HK-2 (cell line): ENCODE data around the gene CNPY4.
"Not testable (repeated sequence)": the region's sequence is repeated elsewhere in the genome, so short reads cannot be mapped to it uniquely, and the experiment has no call there.

Source experiments
- DNase-seq: peaks from one replicate; pipeline ENCODE4 v3.0.0-alpha.2; 2018; ENCODE audit not compliant: unreplicated experiment

Gene CNPY4

DNA sequence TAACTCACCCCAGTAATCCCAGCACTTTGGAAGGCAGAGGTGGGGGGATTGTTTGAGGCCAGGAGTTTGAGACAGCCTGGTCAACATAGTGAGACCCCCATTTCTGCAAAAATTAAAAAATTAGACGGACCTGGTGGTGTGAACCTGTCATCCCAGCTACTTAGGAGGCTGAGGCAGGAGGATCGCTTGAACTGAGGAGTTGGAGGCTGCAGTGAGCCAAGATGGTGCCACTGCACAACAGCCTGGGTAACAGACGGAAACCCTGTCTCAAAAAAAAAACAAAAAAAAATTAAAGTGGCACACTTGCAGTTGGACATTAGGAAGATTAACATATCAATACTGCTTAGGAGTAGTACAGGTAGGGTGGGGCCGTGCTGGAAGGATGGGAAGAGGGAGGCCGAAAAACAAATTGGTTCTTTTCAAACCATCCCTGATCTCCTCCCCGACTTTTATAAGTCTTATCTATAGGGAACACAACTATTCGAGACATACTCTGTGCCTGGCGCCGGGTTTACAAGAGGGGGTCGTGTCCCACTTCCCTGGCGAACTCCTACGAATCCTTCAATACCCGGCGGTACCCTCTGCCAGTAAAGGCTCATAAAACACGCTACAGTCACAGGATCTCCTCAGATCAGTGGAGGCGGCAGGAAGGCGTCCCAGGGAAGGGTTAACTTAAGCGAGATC is 904 bp upstream of the CNPY4 start:
- no peak for DNase-seq

DNA sequence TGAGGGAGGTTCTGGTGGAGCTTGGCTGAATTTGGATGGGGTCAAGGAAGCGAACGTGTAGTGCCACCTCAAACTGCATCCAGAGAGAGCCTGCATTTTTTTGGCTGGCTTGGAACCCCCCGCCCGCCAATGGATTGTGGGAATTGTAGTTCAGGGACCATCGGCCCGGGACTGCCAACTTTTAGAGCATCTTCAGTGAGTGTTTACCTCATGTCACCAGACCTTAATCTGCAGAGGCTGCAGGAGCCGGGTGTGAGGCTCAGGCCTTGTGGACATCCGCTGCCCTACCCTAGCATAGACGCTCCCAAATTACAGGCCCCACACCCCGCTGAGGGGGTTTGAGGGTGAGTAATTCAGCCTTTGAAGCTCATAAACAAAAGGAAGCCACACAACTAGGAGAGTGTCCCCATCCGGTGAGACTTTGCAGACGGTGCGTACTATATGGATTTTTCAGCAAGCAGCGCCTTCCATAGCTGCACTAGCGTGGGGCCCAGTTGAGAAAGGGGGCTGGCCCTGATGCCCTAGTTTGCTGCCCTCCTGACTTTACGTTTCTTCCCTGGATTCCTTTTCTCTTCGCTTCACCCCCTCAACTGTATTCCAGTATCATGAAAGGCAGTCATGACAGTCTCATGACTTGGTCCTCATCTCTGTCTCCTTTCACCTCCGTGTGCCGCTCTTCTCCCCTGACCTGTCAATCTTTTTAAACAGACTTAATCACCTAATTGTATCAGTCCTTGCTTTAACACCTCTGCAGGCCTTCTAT is 717 bp downstream of the CNPY4 start:
- DNase-seq, result peak; percentile 66

DNA sequence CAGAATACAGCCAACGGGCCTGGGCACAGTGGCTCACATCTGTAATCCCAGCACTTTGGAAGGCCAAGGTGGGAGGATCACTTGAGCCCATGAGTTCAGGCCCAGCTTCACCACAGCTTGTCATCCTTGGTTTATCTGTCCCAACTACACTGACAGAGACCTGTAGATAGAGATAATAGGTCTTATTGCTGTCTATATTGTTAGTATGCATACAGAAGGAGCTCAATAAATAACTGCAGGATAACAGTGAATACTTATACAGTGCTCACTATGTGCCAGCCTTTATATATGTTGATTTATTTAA is 1.3 kb downstream of the CNPY4 start:
- DNase-seq, result no peak

DNA sequence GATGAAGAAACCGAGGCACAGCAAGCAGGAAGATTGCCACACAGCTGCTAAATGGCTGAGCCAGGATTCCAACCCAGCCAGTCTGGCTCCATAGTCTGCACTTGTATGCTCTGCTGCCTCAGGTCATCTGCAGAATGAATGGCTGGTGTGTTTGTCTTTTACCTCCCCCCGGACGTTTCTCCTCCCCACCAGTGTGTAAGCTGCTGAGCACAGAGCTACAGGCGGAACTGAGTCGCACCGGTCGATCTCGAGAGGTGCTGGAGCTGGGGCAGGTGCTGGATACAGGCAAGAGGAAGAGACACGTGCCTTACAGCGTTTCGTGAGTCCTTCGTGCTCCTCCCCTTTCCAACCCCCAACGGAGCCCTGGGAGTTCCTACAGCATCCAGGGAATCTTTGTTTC is 2.6 kb downstream of the CNPY4 start:
- no peak for DNase-seq

DNA sequence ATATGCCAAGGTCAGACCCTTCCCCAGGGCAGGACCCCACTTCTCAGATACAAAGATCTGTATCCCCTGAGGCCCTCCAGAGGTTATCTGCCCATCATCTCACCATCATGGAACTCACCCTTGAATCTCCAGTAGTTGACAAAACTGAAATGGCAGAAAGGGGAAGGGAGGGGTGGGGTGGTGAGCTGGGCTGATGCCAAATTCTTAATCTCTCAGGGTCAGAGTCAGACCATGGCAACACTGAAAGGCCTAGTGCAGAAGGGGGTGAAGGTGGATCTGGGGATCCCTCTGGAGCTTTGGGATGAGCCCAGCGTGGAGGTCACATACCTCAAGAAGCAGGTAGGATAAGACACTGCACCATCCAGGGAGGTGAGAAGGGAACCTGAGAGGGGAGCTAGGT is 3.1 kb downstream of the CNPY4 start:
- DNase-seq, result no peak

DNA sequence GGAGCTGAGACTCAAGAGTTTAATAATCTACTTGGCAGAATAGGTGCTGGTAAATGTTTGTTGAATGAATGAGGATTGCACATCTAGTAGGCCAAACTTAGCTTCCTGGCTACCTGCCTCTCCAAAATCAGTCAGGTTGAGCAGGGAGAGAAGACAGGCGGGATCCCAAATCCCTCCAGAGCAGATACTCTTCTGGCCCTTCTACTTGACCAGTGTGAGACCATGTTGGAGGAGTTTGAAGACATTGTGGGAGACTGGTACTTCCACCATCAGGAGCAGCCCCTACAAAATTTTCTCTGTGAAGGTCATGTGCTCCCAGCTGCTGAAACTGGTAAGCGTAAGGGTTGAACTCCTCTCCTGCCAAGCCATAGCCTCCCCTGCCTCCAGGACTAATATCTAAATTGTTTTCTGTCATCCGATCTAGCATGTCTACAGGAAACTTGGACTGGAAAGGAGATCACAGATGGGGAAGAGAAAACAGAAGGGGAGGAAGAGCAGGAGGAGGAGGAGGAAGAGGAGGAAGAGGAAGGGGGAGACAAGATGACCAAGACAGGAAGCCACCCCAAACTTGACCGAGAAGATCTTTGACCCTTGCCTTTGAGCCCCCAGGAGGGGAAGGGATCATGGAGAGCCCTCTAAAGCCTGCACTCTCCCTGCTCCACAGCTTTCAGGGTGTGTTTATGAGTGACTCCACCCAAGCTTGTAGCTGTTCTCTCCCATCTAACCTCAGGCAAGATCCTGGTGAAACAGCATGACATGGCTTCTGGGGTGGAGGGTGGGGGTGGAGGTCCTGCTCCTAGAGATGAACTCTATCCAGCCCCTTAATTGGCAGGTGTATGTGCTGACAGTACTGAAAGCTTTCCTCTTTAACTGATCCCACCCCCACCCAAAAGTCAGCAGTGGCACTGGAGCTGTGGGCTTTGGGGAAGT is 5.1 kb downstream of the CNPY4 start:
- no peak for DNase-seq

DNA sequence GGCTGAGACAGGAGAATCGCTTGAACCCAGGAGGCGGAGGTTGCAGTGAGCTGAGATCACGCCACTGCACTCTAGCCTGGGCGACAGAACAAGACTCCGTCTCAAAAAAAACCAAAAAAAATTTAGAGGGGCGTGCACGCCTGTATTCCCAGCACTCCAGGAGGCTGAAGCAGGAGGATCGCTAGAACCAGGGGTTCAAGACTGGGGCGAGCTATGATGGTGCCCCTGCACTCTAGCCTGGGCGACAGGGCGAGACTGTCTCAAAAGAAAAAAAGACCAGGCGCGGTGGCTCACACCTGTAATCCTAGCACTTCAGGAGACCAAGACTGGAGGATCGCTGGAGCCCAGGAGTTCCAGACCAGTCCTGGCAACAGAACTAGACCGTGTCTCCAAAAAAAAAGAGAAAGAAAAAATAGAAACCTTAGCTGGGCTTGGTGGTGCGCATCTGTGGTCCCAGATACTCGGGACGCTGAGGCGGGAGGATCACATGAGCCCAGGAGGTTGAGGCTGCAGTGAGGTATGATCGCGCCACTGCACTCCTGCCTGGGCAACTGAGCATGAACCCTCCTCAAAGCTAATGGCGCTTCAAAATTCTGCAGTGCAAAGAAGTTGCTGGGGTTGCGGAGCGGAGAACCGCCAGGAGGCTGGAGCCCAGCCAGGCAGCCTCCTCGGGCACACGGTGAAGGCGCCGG is 7.0 kb downstream of the CNPY4 start:
- DNase-seq, result no peak

DNA sequence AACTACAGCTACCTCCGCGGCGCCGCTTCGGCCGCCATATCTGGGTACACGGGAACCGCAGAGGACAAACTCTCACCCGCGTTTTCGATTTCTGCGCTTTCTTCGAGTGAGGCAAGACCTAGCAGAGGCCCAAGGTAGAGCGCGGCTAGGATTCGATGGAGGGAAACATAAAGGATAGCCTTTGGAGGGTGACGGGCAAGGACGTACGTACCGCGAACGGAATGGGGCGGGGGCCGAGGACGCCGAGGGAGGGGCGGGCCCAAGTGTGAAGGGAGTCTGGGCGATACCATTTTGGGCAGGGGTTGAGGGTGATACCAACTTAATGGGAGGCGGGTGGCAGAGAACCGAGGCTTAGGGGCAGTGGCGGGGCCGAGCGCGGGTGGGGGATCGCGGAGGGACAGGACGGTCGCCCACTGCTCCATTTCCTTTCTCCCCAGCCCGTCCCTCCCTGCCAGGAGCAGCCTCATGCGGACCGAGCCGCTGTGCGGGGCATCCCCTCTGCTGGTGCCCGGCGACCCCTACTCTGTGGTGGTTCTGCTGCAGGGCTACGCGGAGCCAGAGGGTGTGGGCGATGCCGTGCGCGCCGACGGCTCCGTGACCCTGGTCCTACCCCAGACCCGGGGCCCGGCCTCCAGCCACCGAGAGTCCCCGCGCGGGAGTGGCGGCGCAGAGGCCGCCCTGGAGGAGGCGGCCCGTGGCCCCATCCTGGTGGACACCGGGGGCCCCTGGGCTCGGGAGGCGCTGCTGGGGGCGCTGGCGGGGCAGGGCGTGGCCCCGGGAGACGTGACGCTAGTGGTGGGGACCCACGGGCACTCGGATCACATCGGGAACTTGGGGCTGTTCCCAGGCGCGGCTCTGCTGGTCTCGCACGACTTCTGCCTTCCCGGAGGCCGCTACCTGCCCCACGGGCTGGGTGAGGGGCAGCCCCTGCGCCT is 7.8 kb downstream of the CNPY4 start, which contains the start of gene MBLAC1:
TSS of gene MBLAC1 (plus strand) at position 37 of the 935 bp plus-strand sequence. CDS start at position 466, 429 bp downstream.
- DNase-seq, result peak; percentile 89

DNA sequence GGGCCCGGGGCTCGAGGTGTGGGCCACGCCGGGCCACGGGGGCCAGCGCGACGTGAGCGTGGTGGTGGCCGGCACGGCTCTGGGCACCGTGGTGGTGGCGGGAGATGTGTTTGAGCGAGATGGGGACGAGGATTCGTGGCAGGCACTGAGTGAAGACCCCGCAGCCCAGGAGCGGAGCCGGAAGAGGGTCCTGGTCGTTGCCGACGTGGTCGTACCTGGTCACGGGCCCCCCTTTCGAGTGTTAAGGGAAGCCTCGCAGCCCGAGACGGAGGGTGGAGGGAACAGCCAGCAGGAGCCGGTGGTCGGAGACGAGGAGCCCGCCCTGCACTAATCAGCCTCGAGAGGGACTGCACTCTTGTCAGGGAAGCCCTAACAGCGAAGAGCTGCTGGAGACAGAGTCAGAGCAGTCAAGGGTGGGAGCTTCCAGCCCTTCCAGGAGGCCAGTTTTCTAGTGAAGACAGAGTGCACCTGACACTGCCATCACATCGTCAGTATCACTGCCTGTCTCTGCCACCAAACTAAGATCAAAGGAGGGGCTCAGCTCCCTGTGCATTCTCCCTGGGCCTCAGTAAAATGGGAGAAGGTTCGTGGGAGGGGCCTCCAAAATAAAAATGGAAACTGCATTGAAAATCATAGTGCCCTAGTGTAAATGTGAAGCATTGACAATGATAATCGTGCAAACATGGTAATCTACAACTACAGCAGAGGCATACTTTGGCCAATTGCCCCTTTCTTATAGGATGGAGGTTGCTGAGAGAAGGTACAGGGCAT is 8.6 kb downstream of the CNPY4 start:
- no peak for DNase-seq

DNA sequence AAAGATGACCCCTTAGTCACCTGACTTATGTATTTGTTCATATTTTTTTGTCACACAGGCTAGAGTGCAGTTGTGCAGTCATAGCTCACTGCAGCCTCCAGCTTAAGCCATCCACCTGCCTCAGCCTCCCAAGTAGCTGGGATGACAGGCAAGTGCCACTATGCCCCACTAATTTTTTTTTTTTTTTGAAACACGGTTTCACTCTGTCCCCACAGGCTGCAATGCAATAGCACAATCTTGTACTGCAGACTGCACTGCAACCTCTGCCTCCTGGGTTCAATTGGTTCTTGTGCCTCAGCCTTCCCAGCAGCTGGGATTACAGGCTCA is 9.2 kb downstream of the CNPY4 start:
- no peak for DNase-seq

DNA sequence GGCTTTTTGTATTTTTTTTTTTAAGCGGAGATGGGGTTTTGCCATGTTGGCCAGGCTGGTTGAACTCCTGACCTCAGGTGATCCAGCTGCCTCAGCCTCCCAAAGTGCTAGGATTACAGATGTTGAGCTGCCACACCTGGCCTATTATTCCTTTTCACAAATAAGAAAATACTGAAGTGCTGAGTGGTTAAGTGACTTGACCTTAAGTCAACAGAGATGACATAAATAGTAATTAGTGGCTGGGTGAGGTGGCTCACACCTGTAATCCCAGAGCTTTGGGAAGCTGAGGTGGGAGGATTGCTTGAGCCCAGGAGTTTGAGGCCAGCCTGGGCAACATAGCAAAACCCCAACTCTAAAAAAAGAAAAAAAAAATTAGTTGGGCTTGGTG is 10.8 kb downstream of the CNPY4 start:
- not testable (repeated sequence) for DNase-seq

DNA sequence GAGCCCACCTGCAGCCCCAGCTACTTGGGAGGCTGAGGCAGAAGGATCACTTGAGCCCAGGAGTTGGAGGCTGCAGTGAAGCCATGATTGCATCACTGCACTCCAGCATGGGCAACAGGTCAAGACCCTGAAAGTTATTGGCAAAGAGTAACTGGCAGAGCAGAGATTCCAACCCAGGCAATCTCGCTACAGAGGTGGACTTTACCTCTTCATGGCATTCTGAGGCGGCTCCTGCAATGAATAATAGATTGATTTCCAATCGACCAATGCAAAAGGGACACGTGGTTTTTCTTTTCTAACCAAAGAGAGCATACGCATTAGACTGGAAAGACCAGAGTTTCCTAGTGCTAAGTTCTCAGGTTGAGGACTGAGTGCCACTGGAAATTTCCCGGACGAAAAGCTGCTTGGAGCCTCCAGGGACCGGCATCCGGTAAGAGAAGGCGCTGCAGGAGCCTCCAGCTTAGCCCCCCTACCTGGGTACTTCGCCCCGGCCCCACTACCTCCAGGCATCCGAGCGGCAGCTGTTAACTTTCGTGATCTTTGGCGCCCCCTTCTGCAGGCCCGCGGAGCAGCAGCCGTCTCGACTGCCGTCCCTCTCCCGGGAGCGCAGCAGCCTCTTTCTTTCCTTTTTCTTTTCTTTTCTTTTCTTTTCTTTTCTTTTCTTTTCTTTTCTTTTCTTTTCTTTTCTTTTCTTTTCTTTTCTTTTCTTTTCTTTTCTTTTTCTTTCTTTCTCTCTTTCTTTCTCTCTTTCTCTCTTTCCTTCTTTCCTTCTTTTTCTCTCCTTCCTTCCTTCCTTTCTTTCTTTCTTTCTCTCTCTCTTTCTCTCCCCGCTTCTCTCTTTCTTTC is 11.4 kb downstream of the CNPY4 start:
- peak; percentile 78 for DNase-seq

DNA sequence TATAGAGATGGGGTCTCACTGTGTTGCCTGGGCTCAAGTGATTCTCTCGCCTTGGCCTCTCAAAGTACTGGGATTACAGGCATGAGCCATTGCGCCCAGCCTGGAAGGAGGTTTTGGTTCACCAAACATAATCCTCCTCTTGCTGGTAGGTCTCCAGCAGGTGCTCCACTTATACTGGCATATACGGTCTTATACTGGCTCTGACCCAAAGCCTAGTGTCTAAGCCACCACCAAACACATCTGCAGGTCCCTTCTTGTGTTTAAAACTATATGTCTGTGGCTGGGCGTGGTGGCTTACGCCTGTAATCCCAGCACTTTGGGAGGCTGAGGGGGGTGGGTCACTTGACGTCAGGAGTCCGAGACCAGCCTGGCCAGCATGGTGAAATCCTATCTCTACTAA is 12.7 kb downstream of the CNPY4 start:
- DNase-seq, result no peak

DNA sequence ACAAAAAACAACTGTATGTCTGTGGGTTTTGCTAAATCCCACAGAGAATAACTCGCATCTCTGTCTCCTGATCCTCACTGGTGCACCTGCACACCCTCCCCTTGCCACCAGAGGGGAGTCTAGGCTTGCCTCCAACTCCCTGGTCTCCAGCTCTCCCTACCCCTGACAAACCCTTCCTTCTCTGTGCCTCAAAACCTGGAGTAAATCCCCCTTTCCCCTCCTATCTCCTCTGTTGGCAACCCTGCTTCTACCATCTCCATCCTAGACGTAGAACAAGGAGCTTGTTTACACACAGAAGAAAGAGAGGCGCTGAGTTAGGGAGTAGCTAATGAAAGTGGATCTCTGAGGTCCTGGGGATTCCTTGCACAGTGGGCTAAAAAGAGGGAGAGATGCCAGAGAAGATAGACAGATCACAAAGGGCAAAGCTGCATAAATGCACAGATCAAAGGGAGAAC is 13.3 kb downstream of the CNPY4 start:
- DNase-seq, result peak; percentile 59

DNA sequence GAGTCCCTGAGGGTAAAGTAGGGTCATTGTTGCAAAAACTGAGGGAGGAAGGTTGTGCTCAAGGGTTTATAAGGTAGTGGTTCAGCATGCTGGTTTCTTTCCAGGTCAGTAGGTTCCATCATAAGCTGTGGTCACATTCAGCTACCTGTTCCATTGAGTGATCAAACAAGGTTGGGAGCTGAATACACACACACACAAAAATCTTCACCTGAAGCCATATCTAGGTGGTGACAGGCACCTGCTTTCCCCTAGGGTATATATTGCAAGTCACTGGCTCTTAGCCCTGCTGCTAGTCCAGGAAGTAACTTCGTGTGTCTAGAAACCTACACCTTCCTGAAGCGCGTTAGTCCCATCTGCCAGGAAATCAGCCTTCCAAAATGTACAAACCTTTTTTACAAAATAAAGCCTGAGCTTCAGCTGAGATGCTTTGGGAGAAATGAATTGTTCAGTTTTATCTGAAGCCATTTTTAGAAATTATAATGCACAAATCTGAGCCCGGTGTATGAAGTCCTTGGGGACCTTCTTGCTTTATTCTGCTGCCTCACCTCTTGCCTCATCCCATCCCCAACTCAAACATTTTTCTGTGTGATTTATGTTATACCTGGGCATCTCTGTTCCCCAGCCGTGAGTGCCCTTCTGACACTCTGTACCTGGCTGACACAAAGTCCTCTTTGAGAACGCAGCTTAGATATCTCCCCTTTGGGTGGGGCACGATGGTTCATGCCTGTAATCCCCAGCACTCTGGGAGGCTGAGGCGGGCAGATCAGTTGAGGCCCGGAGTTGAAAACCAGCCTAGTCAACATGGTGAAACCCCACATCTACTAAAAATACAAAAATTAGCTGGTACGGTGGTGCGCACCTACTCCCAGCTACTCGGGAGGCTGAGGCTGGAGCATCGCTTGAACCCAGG is 18.7 kb downstream of the CNPY4 start:
- no peak for DNase-seq

DNA sequence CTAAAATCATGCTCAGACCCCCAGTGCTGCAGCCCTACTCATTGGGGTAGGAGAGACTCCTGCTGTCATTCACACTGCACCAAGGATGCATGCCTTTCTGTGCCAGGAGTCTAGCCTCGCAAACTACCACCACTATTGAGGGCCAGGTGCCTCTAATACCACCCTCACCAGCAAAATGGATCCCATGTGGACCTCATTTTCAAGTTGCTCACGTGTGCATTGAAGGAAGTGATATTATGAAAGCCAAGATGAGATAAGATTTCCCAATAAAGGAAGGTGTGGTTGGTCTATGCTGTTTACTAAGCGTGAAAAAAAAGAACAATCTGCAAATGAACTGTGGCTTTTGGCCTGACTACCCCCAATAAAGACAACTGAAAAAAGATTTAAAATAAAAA is 22.1 kb downstream of the CNPY4 start:
- DNase-seq, result no peak

DNA sequence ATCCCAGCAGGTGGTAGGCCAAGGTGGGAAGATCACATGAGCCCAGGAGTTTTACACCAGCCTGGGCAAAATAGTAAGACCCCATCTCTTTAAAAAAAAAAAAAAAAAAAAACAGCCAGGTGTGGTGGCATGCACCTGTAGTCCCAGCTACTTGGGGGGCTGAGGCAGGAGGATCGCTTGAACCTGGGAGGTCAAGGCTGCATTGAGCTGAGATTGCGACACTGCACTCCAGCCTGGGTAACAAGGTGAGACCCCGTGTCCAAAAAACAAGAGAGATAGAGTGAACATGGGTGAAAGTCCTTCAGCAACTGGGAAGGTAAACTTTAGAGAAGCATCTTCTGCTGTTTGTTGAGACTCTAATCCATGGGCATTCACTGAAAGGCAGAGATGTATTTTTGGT is 23.0 kb downstream of the CNPY4 start:
- no peak for DNase-seq

DNA sequence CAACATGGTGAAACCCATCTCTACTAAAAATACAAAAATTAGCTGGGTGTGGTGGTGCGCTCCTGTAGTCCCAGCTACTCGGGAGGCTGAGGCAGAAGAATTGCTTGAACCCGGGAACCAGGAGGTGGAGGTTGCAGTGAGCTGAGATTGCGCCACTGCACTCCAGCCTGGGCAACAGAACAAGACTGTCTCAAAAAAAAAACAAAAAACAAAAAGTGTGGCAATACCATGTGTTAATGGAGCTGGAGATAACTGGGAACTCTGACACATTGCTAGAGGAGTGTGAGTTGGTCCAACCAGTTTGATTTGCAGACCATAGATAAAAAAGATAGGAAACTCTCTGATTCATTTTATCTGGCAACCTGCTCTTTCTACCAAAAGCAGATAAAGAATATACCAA is 26.9 kb downstream of the CNPY4 start:
- not testable (repeated sequence) for DNase-seq
